ENCODE results near the gene AARS1.
"Not testable (repeated sequence)": the region's sequence is repeated elsewhere in the genome, so short reads cannot be mapped to it uniquely, and the experiment has no call there.

Gene AARS1

GRCh38 chr16:70271696-70272095 lies 17.6 kb downstream of the AARS1 start:
- DNase-seq (ENCODE audit: low spot score), result no peak

- DNase-seq (ENCODE audit: low spot score), result no peak
Measured at GRCh38 chr16:70270176-70270575, 19.1 kb downstream of the AARS1 start.

- DNase-seq (ENCODE audit: low spot score), result no peak
Measured at GRCh38 chr16:70269471-70269870, 19.8 kb downstream of the AARS1 start.

GRCh38 chr16:70267922-70268321 lies 21.4 kb downstream of the AARS1 start:
- not testable (repeated sequence) for DNase-seq (ENCODE audit: low spot score)

GRCh38 chr16:70267516-70267915 lies 21.8 kb downstream of the AARS1 start:
- DNase-seq (ENCODE audit: low spot score), result no peak

- not testable (repeated sequence) for DNase-seq (ENCODE audit: low spot score)
Measured at GRCh38 chr16:70259903-70260302, 29.4 kb downstream of the AARS1 start.

- no peak for DNase-seq (ENCODE audit: low spot score)
Measured at GRCh38 chr16:70258946-70259345, 30.4 kb downstream of the AARS1 start.

- no peak for DNase-seq (ENCODE audit: low spot score)
Measured at GRCh38 chr16:70258065-70258464, 31.2 kb downstream of the AARS1 start.

GRCh38 chr16:70257391-70257790 lies 31.9 kb downstream of the AARS1 start:
- no peak for DNase-seq (ENCODE audit: low spot score)

GRCh38 chr16:70255574-70255973 lies 33.7 kb downstream of the AARS1 start:
- no peak for DNase-seq (ENCODE audit: low spot score)

- DNase-seq (ENCODE audit: low spot score), result no peak
Measured at GRCh38 chr16:70254965-70255286, 34.4 kb downstream of the AARS1 start.

GRCh38 chr16:70254180-70254964 lies 34.9 kb downstream of the AARS1 start:
- no peak for DNase-seq (ENCODE audit: low spot score)

- no peak for DNase-seq (ENCODE audit: low spot score)
Measured at GRCh38 chr16:70253291-70254106, 35.8 kb downstream of the AARS1 start.

GRCh38 chr16:70252355-70252988 lies 36.8 kb downstream of the AARS1 start:
- no peak for DNase-seq (ENCODE audit: low spot score)

GRCh38 chr16:70251629-70252354 lies 37.5 kb downstream of the AARS1 start, which contains the start of gene EXOSC6:
EXOSC6 (minus strand) TSS chr16:70251940; CDS start chr16:70251900, 40 bp downstream.
- peak; percentile 92 for DNase-seq (ENCODE audit: low spot score)

- DNase-seq (ENCODE audit: low spot score), result no peak
Measured at GRCh38 chr16:70250748-70251628, 38.3 kb downstream of the AARS1 start.

- not testable (repeated sequence) for DNase-seq (ENCODE audit: low spot score)
Measured at GRCh38 chr16:70249697-70250096, 39.6 kb downstream of the AARS1 start.

GRCh38 chr16:70238773-70239172 lies 50.5 kb downstream of the AARS1 start:
- not testable (repeated sequence) for DNase-seq (ENCODE audit: low spot score)

GRCh38 chr16:70231831-70232230 lies 57.5 kb downstream of the AARS1 start:
- not testable (repeated sequence) for DNase-seq (ENCODE audit: low spot score)

GRCh38 chr16:70226024-70226423 lies 63.3 kb downstream of the AARS1 start:
- DNase-seq (ENCODE audit: low spot score), result not testable (repeated sequence)

- DNase-seq (ENCODE audit: low spot score), result not testable (repeated sequence)
Measured at GRCh38 chr16:70225430-70225829, 63.9 kb downstream of the AARS1 start.

All from putamen (tissue), 1 donor.